ENCODE data around the gene STOML1. TPM values are rescaled to one million over a fixed set of nuclear protein-coding genes. Genes with fewer than 3 reads are reported as not detected.
"Not testable (repeated sequence)": the region's sequence is repeated elsewhere in the genome, so short reads cannot be mapped to it uniquely, and the experiment has no call there.

Gene STOML1
- total and polyA plus RNA-seq, 3 donors from 2014 or later: 18.2 to 25.6 (median 20.1) TPM

GRCh38 chr15:73978896-73979295 is 13.2 kb downstream of the STOML1 start:
- no peaks in the 10 kb centered on the region for H3K27me3 ChIP-seq
- no peaks in the 10 kb centered on the region for H3K9me3 ChIP-seq
- no peak overlapping the region for H3K27ac ChIP-seq
- intact Hi-C loops (cut with DNase I; ENCODE audit: low total_unique reads): no loop called here
- DNase-seq: no peak
- H3K4me3 ChIP-seq: no peak overlapping the region
- H3K4me1 ChIP-seq: peaks cover 33% of the 10 kb centered on the region
- 69 to 74% methylated on average over 3 of the region's 3 CpGs for WGBS, 2 donors
- H3K36me3 ChIP-seq (ENCODE audit: low read depth, missing control alignments): no peaks in the 10 kb centered on the region
- no peak for TF ChIP-seq POLR2A (IDR thresholded peaks at IDR 0.05)
- TF ChIP-seq CTCF (IDR thresholded peaks at IDR 0.05): no peak

GRCh38 chr15:73975440-73976125 is 16.5 kb downstream of the STOML1 start:
- WGBS, 2 donors: 32 to 47% methylated on average over 18 of the region's 18 CpGs
- intact Hi-C loops (cut with DNase I; ENCODE audit: low total_unique reads): not testable (repeated sequence)

GRCh38 chr15:73973683-73974200 is 18.4 kb downstream of the STOML1 start:
- H3K36me3 ChIP-seq (ENCODE audit: low read depth, missing control alignments); H3K27ac ChIP-seq; H3K4me1 ChIP-seq; H3K9me3 ChIP-seq; DNase-seq; intact Hi-C loops (cut with DNase I; ENCODE audit: low total_unique reads); H3K27me3 ChIP-seq: not testable (repeated sequence)
- H3K4me3 ChIP-seq: peak overlapping the region; percentile 34 to 40
- WGBS, 2 donors: 66 to 77% methylated on average over 2 to 39 of the region's 39 CpGs

More at GRCh38 chr15:73975440-73976125, 16.5 kb downstream of the STOML1 start:
- not testable (repeated sequence) for H3K4me1 ChIP-seq; H3K4me3 ChIP-seq; H3K27me3 ChIP-seq; H3K9me3 ChIP-seq; H3K36me3 ChIP-seq (ENCODE audit: low read depth, missing control alignments); DNase-seq; H3K27ac ChIP-seq

GRCh38 chr15:73972984-73973682 is 19.0 kb downstream of the STOML1 start:
- no peaks in the 10 kb centered on the region for H3K9me3 ChIP-seq
- no peaks in the 10 kb centered on the region for H3K4me1 ChIP-seq
- no peaks in the 10 kb centered on the region for H3K36me3 ChIP-seq (ENCODE audit: low read depth, missing control alignments)
- TF ChIP-seq POLR2A (IDR thresholded peaks at IDR 0.05): no peak
- TF ChIP-seq CTCF (IDR thresholded peaks at IDR 0.05): peak; percentile 65 to 82 (median 75)
- DNase-seq: peak; percentile 92
- peak overlapping the region; percentile 34 to 40 for H3K4me3 ChIP-seq
- intact Hi-C loops (cut with DNase I; ENCODE audit: low total_unique reads): no loop called here
- 12 to 18% methylated on average over 20 to 21 of the region's 26 CpGs for WGBS, 2 donors
- no peaks in the 10 kb centered on the region for H3K27me3 ChIP-seq
- no peak overlapping the region for H3K27ac ChIP-seq

- intact Hi-C loops (cut with DNase I; ENCODE audit: low total_unique reads): no loop called here
- DNase-seq: no peak
- no peak for TF ChIP-seq POLR2A (IDR thresholded peaks at IDR 0.05)
- TF ChIP-seq CTCF (IDR thresholded peaks at IDR 0.05): no peak
- H3K27me3 ChIP-seq: no peaks in the 10 kb centered on the region
- WGBS, 2 donors: 89% methylated on average over 6 of the region's 6 CpGs
- H3K27ac ChIP-seq: no peak overlapping the region
- no peak overlapping the region for H3K4me3 ChIP-seq
- no peaks in the 10 kb centered on the region for H3K36me3 ChIP-seq (ENCODE audit: low read depth, missing control alignments)
- H3K9me3 ChIP-seq: no peaks in the 10 kb centered on the region
- H3K4me1 ChIP-seq: peaks cover 5% of the 10 kb centered on the region
Measured at GRCh38 chr15:73969151-73969759, 22.8 kb downstream of the STOML1 start.
